Measurements from ENCODE around the gene ABCC11. TPM values are rescaled to one million over a fixed set of nuclear protein-coding genes. Genes with fewer than 3 reads are reported as not detected.

Gene ABCC11
- total and polyA plus RNA-seq, 2 of the 4 experiments (the other 2 are of a cell fraction) = 0.09 to 0.18 TPM

GRCh38 chr16:48164907-48165715 lies 82.2 kb downstream of the ABCC11 start:
- Histone ChIP-seq H2AK9ac (replicated peaks; ENCODE audit: low read depth, low read length, poor library complexity) (peak overlapping the region; percentile 47), H3K18ac (ENCODE audit: low read depth, low read length) (no peak overlapping the region), H2AFZ (replicated peaks; ENCODE audit: low read length, poor library complexity) (peak overlapping the region; percentile 72), H3K23ac (ENCODE audit: low read depth, low read length) (no peak overlapping the region), H2BK15ac (ENCODE audit: low read depth, low read length) (no peak overlapping the region; the same call in 2 of the 3 replicates), H3K4me2 (ENCODE audit: low read depth, low read length) (peak overlapping the region; percentile 72), H2BK120ac (ENCODE audit: low read depth, low read length) (peak overlapping the region; percentile 66), H2BK5ac (ENCODE audit: low read depth, low read length, poor library complexity, severe bottlenecking) (no peak overlapping the region), H3K27me3 (ENCODE audit: control insufficient read depth, insufficient read depth, low read length) (peaks cover 2% of the 10 kb centered on the region; the same call in 1 of the 2 replicates), H3K9ac (ENCODE audit: low read depth, low read length) (no peak overlapping the region), H3K36me3 (ENCODE audit: control insufficient read depth, insufficient read depth, low read length) (no peaks in the 10 kb centered on the region), H3K14ac (replicated peaks; ENCODE audit: low read depth, low read length) (no peak overlapping the region; the same call in 1 of the 2 replicates), H3K56ac (ENCODE audit: extremely low read depth, insufficient read depth, low read length) (no peak overlapping the region), H4K20me1 (ENCODE audit: insufficient read depth, low read length) (no peaks in the 10 kb centered on the region), H3K9me3 (ENCODE audit: control insufficient read depth, insufficient read depth, low read length) (no peaks in the 10 kb centered on the region), H3K4me3 (ENCODE audit: insufficient read depth, low read depth, low read length) (no peak overlapping the region), H2BK20ac (ENCODE audit: low read depth, low read length) (no peak overlapping the region), H3K4ac (ENCODE audit: low read depth, low read length) (peak overlapping the region; percentile 44; the same call in 1 of the 2 replicates), H4K5ac (ENCODE audit: low read depth, low read length) (no peak overlapping the region), H4K8ac (ENCODE audit: low read depth in 2 of 2, low read length in 2 of 2) (peak overlapping the region in 1 of 2 experiments; percentile 74; a peak in 1 of 4 replicates), H3K9me1 (ENCODE audit: insufficient read depth, low read length) (no peaks in the 10 kb centered on the region), H3K27ac (ENCODE audit: insufficient read depth, low read length) (no peak overlapping the region), H3K4me1 (ENCODE audit: control insufficient read depth, insufficient read depth, low read length) (no peaks in the 10 kb centered on the region; the same call in 1 of the 2 replicates), H2AK5ac (ENCODE audit: low read depth, low read length) (no peak overlapping the region; the same call in 1 of the 2 replicates), H4K91ac (ENCODE audit: insufficient read depth, low read depth, low read length) (peak overlapping the region; percentile 26; the same call in 1 of the 2 replicates), H3K79me1 (ENCODE audit: low read depth in 1 of 2, low read length in 2 of 2) (no peaks in the 10 kb centered on the region)
- peak; percentile 65 for DNase-seq
- WGBS, 2 experiments (ENCODE audit: extremely low coverage in 2 of 2, insufficient read length in 1 of 2) = 7% methylated on average over 3 of the region's 16 CpGs; no CpG with 5 or more reads in 1 of the 2 experiments
- dilution Hi-C loops (cut with HindIII; ENCODE audit: low sequenced_read_pairs, unreplicated experiment) = no loop called here
- BruUV-seq (replicated peaks) = no TSS peak
- in situ Hi-C loops (cut with MboI; ENCODE audit: low sequenced_read_pairs) = loop anchor here (5.0 to 25.0 kb wide), 5 partner anchors 428 to 1218 kb away; partner anchors contain the start of genes ITFG1 and PHKB
- ChIA-PET CTCF (interaction anchor here (0.6 to 2.5 kb wide), 11 partner anchors 10 to 1222 kb away, joined by 3 to 26 read pairs (median 4); partner anchors contain the start of gene NETO2), POLR2A (ENCODE audit: unreplicated experiment) (no interaction called here)
- intact Hi-C loops (cut with micrococcal nuclease) = loop anchor here (1.0 to 2.0 kb wide), 7 partner anchors 458 to 1310 kb away; partner anchors contain the start of genes ITFG1, NETO2 and PHKB
- peak; percentile 99 for ATAC-seq (ENCODE audit: low read depth)
- TF ChIP-seq USF2 (IDR thresholded peaks at IDR 0.05; ENCODE audit: low read depth, low read length) (no peak), RFX5 (IDR thresholded peaks at IDR 0.05; ENCODE audit: low read depth, low read length) (no peak), RCOR1 (IDR thresholded peaks at IDR 0.05; ENCODE audit: insufficient replicate concordance, low read length) (no peak), RAD21 (IDR thresholded peaks at IDR 0.05; ENCODE audit: low read length) (peak; percentile 98), CHD1 (IDR thresholded peaks at IDR 0.05; ENCODE audit: low read depth, low read length) (no peak), MAZ (IDR thresholded peaks at IDR 0.05; ENCODE audit: borderline replicate concordance, low read depth, low read length) (peak; percentile 83), ELK1 (IDR thresholded peaks at IDR 0.05; ENCODE audit: borderline replicate concordance, low read depth, low read length) (no peak), MAFK (IDR thresholded peaks at IDR 0.05; ENCODE audit: low read depth, low read length) (no peak), MXI1 (IDR thresholded peaks at IDR 0.05; ENCODE audit: borderline replicate concordance, low read depth, low read length) (no peak), FOS (IDR thresholded peaks at IDR 0.05; ENCODE audit: low read depth, low read length) (no peak), CEBPB (IDR thresholded peaks at IDR 0.05; ENCODE audit: low read depth, low read length) (peak; percentile 25; the same call in 1 of the 2 replicates), NFE2L2 (IDR thresholded peaks at IDR 0.05; ENCODE audit: low read depth, low read length) (no peak), POLR2A (IDR thresholded peaks at IDR 0.05; ENCODE audit: low read depth, low read length) (no peak), SMC3 (IDR thresholded peaks at IDR 0.05; ENCODE audit: low read depth, low read length) (peak; percentile 96)

Data from IMR-90 (cell line).